Stromal cell of bone marrow (primary cell): ENCODE data around the gene IQSEC1.
A peak's percentile ranks its signal among the peaks of the same experiment; 100 is the strongest.

Experiments used
- DNase-seq: peaks from one replicate; pipeline ENCODE4 v3.0.0-alpha.2; 2012; ENCODE audit warnings: low read depth

The IQSEC1 gene

DNA sequence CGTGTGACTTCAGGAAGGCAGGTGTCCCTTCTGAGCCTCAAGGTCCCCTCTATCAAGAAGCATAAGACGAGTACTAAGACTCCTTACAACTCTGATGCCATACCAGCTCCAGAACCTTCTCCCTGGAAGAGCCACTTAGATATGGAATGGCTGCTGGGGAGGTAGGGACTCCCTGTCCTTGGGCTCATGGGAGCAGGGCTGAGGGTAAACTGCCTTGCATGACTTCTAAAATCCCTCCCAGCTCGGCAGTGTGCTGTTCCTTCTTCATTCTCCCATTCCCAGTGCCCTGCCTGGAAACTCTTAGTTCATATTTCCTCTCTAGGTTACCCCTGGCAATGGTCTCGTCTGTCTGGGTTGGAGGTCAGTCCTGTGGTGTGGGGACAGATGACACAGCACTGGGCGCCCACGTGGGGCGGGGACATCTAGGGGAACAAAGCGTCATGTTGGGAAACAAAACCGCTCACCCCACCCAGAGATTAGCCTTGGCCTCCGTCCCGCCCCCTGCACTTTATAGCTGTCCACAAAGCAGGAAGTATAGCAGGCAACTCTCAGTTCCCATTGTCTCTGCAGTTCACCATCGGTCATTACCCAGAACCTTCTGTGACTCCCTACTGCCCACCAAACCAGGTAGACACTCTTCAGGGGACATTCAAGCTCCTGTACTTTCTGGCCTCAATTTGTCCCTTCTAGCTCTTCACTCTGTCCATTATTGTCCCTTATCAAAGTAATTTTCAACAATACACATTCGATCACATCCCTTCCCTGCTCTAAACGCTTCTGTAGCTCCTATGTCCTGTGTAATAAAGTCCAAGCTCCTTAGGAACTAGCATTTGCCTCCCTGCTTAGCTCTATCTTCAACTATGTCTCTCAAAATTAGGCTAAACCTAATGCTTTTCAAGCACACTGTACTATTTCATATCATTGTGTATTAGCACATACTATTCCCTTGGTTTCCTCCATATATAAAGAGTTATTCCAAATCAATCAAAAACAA is 73.8 kb downstream of the IQSEC1 start:
- peak; percentile 52 for DNase-seq

DNA sequence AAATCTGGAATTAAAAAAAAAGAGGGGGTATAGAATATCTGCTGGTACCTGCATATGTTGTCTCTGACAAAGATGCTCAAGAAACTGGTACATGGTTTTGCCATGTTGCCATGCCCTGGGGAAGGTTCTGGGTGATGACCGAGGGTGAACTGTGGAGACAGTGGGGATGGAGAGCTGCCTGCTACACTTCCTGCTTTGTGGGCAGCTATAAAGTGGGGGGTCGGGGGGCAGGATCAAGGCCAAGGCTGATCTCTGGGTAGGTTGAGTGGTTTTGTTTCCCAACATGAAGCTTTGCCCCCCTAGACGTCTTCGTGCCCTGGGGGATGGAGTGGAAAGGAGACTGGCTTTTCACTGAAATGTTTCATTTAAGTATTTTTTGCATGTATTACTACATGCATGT is 74.6 kb downstream of the IQSEC1 start:
- DNase-seq = no peak

DNA sequence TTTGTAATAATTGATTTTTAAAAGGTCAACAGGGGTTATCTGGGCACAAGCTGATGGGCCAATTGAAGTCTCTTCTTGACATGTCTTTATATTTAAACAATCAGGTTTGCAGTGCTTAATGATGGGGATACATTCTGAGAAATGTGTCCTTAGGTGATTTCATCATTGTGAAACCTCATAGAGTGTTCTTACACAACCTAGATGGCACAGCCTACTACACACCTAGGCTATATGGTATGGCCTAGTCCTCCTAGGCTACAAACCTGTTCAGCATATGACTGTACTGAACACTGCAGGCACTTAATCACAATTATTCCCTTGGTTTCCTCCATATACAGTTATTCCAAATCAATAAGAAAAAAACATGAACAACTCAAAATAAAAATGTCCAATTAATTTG is 75.8 kb downstream of the IQSEC1 start:
- DNase-seq = no peak

DNA sequence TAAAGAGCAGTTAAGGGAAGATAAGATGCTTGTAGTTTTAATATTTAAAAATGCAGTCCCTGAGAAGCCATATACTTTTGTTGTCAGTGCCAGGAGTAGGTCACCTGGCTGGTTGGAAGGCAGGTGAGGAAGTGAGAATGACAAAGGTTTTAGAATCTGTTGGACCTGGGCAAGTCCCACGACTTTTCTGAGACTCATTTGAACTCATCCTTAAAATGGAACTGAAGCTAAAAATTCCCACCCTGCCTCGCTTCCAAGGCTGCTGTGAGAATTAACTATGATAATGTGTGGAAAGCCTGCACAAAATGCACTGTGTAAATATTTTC is 77.1 kb downstream of the IQSEC1 start:
- no peak for DNase-seq

DNA sequence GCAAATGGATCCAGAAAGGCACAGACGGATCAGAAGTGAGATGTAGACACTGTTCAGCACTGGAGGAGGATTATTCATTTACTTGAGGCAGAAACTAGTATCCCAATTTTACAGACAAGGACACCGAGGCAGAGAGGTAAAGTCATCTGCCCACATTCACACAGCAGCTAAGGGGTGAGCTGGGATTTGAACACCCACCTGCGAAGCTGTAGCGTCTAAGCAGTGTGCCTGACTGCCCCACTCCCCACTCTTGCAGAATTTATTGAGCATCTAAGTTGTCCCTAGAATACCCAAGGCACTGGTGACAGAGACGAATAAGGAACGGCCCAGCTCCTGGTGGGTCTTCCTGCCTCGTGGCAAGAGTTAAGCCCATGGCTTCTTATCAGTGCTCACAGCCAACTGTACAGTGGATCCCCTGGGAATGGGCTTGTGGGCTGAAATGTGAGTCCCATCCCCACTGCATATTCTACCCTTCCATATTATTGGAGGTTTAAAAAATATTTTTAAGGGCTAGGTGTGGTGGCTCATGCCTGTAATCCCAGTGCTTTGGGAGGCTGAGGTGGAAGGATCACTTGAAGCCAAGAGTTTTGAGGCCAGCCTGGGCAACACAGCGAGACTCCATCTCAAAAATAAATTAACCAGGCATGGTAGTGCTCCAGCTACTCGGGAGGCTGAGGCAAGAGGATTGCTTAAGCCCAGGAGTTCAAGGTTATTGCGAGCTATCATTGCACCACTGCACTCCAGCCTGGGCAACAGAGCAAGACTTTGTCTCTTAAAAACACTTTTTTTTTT is 77.6 kb downstream of the IQSEC1 start:
- no peak for DNase-seq

DNA sequence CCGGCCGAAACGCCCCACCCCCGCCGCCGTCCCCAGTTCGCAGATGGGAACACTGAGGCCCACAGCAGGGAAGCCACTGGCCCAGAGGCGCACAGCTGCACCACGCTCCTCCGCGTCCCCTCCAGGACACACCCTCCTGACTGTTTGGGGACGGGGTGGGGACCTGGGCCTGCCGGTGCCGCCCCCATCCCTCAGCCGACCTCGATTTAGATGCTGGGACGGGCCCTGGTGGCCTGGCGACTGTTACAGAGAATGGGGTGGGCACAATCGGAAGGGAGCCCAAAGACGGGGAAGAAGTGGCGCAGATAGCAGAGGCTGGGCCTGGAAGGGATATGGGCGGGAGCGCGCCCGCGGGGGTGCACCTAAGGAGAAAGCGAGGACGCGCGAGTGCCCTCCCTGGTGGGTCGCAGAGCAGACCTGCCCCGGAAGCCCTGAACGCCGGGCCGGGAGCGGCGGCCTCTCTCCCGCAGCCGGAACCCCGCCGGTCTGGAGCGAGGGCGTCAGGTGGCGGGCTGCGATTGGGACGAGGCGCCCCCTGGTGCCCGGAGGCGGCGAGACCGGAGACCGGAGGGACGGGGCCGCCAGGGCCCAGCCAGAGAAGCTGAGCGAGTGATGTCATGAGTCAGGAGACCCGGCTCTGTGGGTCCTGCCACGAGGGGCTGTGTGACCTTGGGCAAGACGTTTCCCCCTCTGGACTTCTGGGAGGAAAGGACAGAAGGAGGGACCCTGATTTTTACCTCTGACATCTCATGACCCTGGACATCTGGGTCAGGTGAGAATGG is 78.4 kb downstream of the IQSEC1 start:
- peak; percentile 57 for DNase-seq

DNA sequence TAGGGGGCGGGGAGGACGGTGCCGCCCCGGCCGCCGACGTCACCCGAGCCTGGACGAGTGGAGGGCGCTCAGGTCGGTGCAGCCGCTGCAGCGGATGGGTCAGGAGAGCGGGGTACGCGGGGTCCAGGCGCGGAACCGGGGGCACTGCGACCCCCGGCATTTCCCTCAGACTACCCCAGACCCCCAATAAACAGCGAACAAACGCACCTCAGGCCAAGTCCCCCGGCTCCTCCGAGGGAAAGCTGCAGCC is 78.9 kb downstream of the IQSEC1 start:
- DNase-seq = no peak

DNA sequence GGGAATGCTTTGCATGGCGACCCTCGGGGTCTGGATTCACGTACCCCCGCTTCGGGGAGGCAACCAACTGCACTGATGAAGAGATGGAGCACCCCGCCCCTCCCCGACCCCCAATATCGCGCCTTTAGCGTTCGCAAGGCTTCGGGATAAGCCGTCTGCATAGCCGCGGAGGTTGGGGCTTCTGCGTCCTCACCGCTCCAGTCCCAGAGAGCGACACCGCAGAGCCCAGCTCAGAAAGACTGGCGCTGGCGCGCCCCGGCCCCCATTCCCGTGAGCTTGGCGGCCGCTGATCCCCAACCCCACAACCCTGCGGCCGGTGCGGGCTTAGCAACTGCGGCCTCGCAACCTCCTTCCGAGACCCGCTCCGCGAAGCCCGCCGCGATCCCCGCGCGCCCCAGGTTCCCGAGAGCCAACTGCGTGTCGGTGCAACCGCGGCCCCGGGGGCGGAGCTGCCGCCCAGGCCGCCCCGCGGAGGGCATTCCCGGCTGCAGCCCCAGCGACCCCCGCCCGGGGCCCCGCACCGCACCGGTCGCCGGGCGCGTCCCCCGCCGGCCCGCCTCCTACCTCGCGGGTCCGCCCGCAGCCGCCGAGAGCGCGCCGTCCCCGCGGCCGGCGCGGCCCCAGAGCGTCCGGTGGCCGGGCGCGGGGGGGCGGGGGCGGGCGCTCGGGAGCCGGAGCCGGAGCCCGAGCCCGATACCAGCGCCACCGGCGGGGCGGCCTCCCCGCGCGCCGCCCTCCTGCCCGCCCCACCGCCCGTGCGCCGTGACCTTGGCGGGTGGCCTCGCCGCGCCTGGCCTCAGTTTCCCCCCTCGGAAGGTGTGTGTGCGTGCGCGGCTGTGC is 79.5 kb downstream of the IQSEC1 start:
- DNase-seq = no peak

DNA sequence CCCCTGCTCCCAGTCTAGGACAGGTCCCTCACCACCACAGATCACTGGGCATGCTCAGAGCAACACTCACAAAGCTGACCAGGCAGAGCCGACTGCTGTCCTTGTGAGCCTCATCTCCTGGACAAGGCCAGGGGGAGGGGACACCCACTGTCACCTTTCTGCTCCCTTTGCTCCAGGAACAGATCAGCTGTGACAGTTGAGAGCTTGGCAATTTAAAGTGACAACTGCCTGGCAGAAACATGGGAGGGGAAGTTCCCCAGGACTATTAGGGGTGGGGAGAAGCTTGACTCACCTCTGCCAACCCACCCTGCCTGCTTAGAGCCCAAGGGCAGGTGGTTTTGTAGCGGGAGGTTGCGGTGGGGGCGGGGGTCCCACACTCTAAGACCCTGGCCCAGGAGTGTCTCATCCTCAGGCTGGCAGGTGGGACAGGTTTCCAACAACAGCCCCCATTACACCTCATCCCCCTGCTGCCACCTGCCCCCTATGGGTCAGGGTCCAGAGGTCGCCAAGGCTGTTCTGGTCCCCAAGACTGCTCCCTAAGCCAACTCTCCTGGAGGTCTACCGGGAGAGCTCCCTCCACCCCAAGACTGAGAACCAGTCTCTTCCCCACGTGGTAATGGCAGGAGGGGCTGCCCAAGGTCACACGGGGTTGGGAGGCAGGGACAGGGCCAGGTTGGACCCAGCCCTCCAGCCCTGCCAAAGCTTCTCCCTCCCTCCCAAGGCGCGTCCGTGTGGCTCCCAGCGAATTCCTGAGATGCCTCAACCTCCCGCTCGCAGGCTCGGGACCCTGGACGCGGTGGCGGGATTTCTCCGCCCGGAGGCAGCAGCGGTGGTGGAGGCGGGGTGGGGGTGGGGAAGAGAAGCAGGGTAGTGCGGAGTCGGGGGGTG is 80.4 kb downstream of the IQSEC1 start:
- no peak for DNase-seq

DNA sequence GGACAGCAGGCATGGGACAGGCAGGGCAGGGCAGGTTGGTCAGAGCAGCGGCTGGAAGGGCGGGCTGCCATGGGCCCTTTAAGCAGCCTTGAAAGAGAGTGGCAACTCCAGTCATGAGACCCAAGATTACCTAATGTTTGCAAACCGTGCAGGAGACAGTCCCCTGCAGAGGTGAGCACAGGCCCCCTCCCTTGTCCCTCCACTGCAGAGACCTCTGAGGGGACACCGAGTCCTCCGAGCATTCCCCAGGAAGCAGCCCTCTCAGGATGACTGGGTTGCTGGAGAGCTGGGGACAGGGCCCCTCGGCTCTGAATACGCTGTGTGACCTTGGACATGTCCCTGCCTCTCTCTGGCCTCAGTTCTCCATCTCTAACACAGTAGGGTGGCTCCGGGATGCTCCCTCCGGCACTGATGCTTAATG is 81.4 kb downstream of the IQSEC1 start:
- DNase-seq = no peak

DNA sequence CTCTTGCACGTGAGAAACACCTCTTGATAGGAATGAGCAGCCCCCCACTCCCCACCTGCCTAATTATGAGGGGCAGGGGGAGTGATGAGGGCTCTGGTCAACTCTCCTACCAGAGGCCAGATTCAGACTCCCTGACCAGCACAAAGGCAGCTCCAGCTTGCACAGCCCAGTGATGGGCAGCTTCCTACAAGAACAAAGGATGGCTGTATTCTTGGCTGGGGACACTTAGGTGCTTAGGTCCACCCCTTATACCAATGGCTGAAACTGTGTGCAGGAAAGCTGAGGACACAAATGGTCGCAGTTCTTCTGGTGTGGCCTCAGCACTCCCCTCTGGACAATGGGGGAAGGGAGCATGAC is 81.8 kb downstream of the IQSEC1 start:
- no peak for DNase-seq

DNA sequence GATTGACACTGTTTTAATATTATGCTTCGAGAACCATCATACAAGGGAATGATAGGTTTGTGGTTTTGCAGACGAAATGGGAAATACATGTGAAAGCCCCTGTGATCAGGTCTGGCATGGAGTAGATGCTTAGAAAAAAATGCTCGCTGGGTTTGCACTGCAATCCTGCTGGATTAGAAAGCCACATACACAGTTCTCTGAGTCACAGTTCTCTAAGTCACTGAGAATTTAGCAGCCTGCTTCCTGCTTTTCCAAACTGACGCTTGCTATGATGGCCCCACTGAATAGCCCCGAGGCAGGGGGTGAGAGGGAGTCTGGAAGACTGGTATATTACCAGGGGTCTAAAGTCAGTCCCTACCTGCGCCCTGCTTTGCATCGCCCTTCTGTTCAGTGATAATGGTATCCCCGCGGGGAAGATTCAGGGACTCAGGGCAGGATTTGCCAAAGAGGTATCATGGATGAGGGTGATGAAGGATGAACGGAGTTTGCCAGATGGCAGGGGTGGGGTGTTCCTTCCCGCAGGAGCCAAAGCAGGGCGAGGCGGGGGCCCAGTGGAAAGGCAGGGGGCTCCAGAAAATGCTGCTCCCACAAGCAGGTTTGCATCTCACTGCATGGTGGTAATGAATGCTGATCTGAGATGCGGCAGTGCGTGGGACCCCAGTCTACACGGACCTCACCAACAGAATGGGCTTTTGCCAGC is 82.3 kb downstream of the IQSEC1 start:
- peak; percentile 75 for DNase-seq

DNA sequence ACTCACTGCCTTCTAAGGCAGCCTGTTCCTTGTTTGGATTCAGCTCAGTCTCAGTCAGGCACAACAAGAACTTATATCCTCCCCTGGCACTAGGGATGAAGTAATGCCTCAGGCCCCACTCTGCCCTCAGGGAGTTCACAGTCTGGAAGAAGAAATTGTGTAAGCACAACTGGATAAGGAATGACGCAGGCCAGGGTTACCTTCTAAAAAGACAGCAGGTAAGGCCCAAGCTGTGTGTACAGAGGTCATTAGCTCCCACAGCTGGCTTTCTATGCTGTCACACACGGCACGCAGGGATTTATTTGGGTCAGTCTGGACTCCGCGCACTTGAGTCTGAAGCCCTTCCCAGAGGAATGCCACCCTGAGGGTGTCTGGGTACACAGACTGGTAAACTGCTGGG is 82.9 kb downstream of the IQSEC1 start:
- DNase-seq = peak; percentile 30

DNA sequence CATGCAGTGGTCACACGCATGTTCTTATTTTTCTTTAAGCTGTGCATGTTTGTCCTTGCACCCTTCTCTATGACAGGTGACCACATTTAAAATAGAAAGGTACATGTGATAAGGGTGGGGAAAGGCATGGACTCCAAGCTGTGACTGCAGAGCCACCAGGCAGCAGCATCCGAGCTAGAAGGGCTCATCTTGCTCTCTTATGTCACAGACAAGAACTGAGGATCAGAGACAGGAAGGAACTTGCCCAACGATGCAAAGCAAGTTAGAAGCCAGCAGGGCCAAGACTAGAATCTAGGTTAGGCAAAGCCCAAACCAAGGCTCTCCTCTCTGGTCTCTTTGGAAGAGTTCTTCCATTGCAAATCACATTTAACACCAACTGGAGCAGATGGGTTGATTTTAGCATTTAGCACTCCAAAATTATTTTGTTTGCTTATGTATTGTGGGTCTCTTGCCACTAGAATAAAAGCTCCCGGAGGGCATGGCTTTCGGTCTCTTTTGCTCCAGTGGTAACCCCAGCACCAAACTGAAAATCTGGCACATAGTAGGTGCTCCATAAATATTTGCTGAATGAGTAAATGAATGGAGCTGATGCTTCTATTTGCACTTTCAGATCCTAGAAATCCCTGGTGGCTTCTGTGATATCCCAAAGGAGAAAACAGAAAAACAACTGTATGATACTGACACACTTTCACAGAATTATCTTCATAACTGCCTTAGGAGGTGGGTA is 84.3 kb downstream of the IQSEC1 start:
- no peak for DNase-seq

DNA sequence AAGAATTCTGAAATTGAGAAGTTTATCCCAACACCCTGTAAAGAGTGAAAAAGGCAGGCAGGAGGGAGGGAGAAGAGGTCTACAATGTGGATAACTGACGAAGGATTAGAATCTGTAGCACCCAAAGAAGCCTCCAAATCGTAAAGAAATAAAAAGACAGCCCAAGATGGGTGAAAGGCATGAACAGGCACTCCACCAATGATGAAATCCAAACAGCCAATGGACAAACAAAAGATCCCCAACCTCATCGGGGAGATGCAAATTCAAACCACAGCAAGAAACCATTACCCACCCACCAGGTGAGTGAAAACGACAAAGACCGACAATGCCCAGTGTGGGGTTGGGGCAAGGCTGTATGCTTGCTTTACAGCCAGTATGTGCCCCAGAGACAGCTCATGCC is 85.6 kb downstream of the IQSEC1 start:
- no peak for DNase-seq

DNA sequence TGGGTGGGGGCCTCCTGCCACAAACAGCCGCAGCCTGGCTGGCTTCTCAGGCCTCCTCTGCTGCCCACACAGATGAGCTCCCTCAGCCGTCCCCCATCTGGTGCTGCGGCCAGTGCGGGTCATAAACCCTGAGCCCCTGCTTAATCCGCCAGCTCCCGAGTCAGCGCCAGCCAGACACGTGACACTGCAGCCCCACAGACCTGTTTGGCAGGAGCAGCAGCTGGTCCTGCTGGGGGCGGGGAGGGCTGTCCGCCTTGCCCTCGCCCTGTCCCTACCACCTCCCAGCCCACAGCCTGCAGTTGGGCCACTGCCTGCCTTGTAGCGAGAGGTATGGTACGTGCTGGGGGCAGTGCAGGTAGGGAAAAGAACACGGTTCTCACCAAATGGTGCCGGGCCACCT is 86.2 kb downstream of the IQSEC1 start:
- no peak for DNase-seq

DNA sequence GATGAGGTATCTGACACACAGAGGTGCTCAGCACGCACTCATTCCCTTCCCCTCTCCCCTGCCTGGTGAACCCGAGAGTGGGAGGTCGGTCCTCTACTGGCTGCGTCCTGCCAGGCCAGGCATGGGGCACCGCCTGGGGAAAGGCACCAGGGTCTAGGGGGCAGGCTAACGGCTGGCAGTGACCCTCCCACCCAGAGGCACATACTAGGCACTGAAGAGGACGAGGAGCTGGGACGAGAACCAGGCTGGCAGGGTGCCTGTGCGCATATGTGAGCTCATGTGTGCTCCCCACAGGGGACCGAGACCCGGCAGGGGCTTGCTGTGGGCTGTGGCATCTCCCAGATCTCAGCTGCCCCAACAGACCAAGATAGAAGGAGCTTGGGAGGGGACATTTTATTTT is 86.7 kb downstream of the IQSEC1 start:
- DNase-seq = no peak

DNA sequence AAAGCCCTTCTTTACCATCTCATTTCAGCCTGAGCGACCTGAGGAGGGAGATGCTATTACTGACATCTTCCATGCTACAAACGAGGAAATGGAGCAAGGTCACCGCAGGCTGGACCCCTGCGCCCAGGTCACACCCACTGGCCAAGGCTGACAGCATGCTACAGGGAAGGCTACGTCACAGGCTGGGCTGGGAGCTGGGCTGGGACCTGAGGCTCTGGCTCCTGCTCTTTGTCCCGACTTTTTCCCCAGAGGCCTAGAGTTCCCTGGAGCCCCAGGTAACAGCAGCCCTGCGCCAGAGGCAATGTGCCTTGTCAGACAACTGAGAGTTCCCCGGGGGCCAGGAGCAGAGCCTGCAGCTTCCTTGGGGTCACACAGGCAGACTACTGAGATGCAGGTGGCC is 87.2 kb downstream of the IQSEC1 start:
- DNase-seq = no peak

DNA sequence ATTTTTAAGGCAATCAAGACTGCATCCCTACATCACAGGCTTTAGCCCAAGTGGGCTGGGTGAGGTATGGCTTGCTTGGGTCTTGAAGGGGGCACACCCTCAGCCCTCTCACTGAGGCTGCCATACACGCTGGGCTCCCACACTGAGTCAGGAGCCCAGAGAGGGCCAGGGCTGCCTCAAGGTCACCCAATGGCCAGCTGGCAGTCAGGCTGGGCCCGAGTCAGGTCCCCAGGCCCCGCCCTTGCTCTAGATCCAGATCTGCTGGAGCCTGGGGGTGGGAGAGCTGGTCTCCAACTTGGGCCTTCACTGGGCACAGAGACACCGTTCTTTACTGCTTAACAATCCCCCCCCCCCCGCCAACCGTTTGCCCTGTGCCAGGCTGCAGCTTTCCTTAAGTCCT is 88.1 kb downstream of the IQSEC1 start:
- no peak for DNase-seq
